Glutamatergic neuron (in vitro differentiated cells): ENCODE results near the gene ACSF2. TPM values are rescaled to one million over a fixed set of nuclear protein-coding genes. Genes with fewer than 3 reads are reported as not detected.

ENCODE experiments used
- DNase-seq: peaks from one replicate; pipeline ENCODE4 v3.0.0; 2022
- H3K27ac Mint-ChIP-seq: one replicate; pipeline ENCODE4 v1.8.0; 2020; ENCODE audit warnings: mild to moderate bottlenecking, mixed read lengths, inconsistent platforms; ENCODE audit not compliant: unreplicated experiment
- H3K27me3 Mint-ChIP-seq: one replicate; pipeline ENCODE4 v1.8.0; 2020; ENCODE audit warnings: mild to moderate bottlenecking, moderate library complexity, mixed read lengths, inconsistent platforms; ENCODE audit not compliant: unreplicated experiment
- H3K36me3 Mint-ChIP-seq: one replicate; pipeline ENCODE4 v1.8.0; 2020; ENCODE audit warnings: mild to moderate bottlenecking, mixed read lengths, inconsistent platforms; ENCODE audit not compliant: unreplicated experiment
- H3K4me1 Mint-ChIP-seq: one replicate; pipeline ENCODE4 v1.8.0; 2020; ENCODE audit warnings: mild to moderate bottlenecking, low read depth, mixed read lengths, inconsistent platforms; ENCODE audit not compliant: unreplicated experiment
- H3K4me3 Mint-ChIP-seq: one replicate; pipeline ENCODE4 v1.8.0; 2020; ENCODE audit warnings: mild to moderate bottlenecking, mixed read lengths, inconsistent platforms; ENCODE audit not compliant: unreplicated experiment
- H3K9me3 Mint-ChIP-seq: one replicate; pipeline ENCODE4 v1.8.0; 2020; ENCODE audit warnings: mild to moderate bottlenecking, moderate library complexity, mixed read lengths, inconsistent platforms; ENCODE audit not compliant: unreplicated experiment
- CTCF ChIP-seq: fragments of 200-600 bp; sonication (generic); IDR thresholded peaks from one replicate; pipeline ENCODE4 v1.5.0; 2021; ENCODE audit not compliant: partially characterized antibody, unreplicated experiment
- total RNA-seq: library from RNA; stranded (reverse); fragmentation: NEBNext Ultra II Directional; extraction: Animal tissue kit (Norgen Biotek cat#: 25700); gene quantifications from one replicate; pipeline ENCODE4 v1.2.1, GENCODE V29; 2021; ENCODE audit not compliant: unreplicated experiment

ACSF2 gene
- total RNA-seq, 1 donor from 2014 or later = 52.2 TPM

- no peak for DNase-seq
- H3K4me1 Mint-ChIP-seq = peaks cover 18% of the 10 kb centered on the region
- no peaks in the 10 kb centered on the region for H3K9me3 Mint-ChIP-seq
- H3K4me3 Mint-ChIP-seq = no peak overlapping the region
- no peaks in the 10 kb centered on the region for H3K36me3 Mint-ChIP-seq
- no peak overlapping the region for H3K27ac Mint-ChIP-seq
- TF ChIP-seq CTCF = no peak
- peaks cover 5% of the 10 kb centered on the region for H3K27me3 Mint-ChIP-seq
Observed at GRCh38 chr17:50514388-50514787, 88.4 kb downstream of the ACSF2 start.

- no peak overlapping the region for H3K27ac Mint-ChIP-seq
- H3K36me3 Mint-ChIP-seq = no peaks in the 10 kb centered on the region
- peaks cover 5% of the 10 kb centered on the region for H3K27me3 Mint-ChIP-seq
- H3K4me1 Mint-ChIP-seq = peaks cover 18% of the 10 kb centered on the region
- no peak overlapping the region for H3K4me3 Mint-ChIP-seq
- H3K9me3 Mint-ChIP-seq = no peaks in the 10 kb centered on the region
- DNase-seq = no peak
- TF ChIP-seq CTCF = no peak
Observed at GRCh38 chr17:50514936-50515702, 89.1 kb downstream of the ACSF2 start.

- H3K27ac Mint-ChIP-seq = no peak overlapping the region
- peaks cover 11% of the 10 kb centered on the region for H3K4me1 Mint-ChIP-seq
- no peaks in the 10 kb centered on the region for H3K9me3 Mint-ChIP-seq
- no peak for TF ChIP-seq CTCF
- DNase-seq = no peak
- peaks cover 5% of the 10 kb centered on the region for H3K27me3 Mint-ChIP-seq
- no peaks in the 10 kb centered on the region for H3K36me3 Mint-ChIP-seq
- no peak overlapping the region for H3K4me3 Mint-ChIP-seq
Observed at GRCh38 chr17:50517011-50517410, 91.0 kb downstream of the ACSF2 start.

- peaks cover 5% of the 10 kb centered on the region for H3K27me3 Mint-ChIP-seq
- no peak for TF ChIP-seq CTCF
- no peak overlapping the region for H3K27ac Mint-ChIP-seq
- H3K9me3 Mint-ChIP-seq = no peaks in the 10 kb centered on the region
- H3K4me1 Mint-ChIP-seq = peaks cover 11% of the 10 kb centered on the region
- no peak overlapping the region for H3K4me3 Mint-ChIP-seq
- H3K36me3 Mint-ChIP-seq = no peaks in the 10 kb centered on the region
- DNase-seq = no peak
Observed at GRCh38 chr17:50517504-50518383, 91.7 kb downstream of the ACSF2 start.
